Left renal pelvis (tissue), 4 donors: ENCODE data around the gene PANX1. TPM values are rescaled to one million over a fixed set of nuclear protein-coding genes. Genes with fewer than 3 reads are reported as not detected.
A peak's percentile ranks its signal among the peaks of the same experiment; 100 is the strongest.

ENCODE experiments used
- DNase-seq, 4 donors: peaks; one replicate each; pipeline ENCODE4 v3.0.0-alpha.2; 2013; ENCODE audit warnings: low read depth in 4 of 4, low spot score in 3 of 4
- polyA plus RNA-seq, 4 donors: library from polyadenylated mRNA; unstranded; fragments of 120-200 nt; gene quantifications; one replicate each; pipeline ENCODE4 v1.2.1, GENCODE V29; 2013; ENCODE audit not compliant: insufficient read length in 4 of 4

PANX1 gene
- polyA plus RNA-seq, 4 donors: 23.4 to 28.2 (median 25.1) TPM

DNA sequence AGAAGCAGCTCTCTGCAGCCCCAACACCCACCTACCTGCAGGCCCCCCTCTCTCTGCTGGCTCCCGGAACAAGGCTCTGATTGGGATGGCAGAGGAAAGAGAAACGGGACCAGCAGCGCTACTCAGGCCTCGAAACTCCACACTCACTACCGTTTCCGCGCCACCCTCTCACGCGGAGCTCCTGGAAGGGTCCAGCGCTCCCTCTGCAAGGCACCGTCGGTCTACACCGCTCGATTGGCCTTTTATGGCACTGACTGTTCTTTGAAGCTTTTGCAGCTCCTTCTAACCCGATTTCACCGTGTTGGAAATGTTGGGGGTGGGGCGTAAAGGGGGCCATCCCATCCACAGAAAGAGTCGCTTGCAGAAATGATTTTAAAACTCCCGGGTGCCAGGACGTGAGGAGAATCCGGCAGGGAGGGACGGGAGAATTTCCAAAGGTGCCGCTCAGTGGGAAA, 323 bp upstream of the PANX1 start:
- DNase-seq: peak in 3 of 4 donors; percentile 30 to 68 (median 59)

DNA sequence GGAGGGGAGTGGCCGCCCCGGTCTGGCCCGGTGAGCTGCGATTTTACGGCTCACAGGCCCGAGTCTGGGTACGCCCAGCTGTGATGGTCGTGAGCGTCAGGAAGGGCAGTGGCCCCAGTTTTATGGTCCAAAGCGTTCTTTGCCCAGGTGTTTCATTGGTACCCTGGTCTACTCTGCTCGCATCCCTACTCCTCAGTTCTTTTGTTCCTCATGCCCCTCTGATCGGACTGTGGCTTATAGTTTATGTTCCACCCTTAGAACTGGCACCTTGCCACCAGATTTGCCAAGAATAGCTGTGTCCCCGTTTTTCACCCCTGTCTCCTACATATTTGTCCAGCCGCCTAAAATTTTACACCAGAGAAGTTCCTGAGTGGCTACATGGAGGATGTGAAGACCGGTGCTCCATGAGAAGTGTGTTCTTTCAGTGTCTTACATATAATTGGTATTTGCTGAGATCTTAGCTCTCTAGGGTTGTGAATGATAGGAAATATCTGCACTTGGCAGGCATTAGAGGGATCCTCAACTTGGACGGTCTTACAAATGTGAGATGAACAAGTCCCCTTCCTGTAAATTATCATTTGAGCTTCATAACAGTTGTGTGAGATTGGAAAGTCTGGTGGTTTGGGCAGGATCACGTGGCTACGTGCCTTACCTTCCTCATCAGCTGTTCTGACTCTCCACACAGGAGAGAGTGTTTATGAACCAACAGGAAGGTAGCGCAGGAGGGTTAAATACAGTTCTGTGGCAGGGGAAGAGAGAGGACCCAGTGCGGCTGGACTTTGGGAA, 1.1 kb downstream of the PANX1 start:
- DNase-seq: peak in 1 of 4 donors; percentile 39

DNA sequence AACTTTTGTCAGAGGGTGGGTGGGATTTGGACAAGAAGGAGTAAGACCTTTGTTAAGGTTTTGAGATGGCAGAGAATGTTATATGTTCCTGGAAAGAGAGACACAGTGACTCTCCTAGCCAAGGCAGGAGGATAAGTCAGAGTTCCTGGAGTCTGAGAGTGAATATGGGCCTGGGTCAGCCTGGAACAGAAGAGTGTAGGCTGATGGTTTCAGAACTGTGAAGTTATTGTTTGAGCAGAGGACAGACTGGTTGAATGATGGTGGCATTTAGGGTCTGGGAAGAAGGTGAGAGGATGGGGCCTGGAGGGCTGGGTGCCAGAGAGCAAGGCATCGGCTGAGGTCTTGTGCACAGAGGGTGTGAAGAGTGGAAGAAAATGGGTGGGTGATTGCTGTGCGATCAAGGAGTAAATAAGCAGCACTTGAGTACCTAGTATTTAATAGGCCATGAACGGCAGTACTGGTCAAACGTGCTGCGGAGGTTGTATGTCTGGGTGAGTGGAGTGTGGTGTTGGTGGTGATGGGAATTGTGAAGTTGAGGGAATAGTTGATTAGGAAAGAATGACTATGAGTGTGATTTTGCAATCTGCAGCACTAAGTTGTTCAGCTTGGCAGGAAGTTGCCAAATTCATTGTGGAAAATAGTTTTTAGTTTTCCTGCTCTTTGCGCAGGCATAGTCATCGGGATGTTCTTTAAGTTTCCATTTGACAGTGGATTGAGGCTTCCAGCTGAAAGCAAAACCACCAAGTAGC, 1.8 kb downstream of the PANX1 start:
- no peak for DNase-seq

DNA sequence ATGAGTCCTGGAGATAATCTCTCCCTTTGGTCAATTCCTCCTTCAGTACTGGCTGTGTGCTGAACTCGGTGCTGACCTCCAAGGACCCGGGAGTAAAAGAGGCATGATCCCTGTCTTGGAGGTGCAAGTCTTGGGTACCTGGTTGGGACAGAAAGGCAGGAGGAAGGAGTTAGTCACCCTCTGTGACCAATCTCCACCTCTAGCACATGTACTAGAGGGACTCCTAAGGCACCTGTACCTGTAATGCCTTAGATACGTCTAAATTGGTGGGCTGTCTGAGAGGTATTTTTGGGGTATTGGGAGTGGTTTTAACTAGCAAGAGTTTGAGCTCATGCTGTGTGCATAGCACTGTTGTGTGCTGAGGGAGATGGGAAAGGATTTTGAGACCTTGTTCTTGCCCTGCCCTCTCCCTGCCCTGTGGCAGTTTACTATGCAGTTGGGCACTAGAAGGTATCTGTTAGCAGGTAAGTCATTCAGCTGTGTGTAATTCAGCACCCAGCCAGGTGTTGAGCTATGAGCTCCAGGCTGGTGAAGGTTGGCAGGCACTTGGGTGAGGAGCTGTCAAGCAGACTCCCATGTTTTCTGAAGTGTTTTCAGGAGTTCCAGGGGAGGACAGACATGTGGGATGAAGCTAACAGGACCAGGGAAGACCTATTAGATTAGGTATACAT, 2.5 kb downstream of the PANX1 start:
- no peak for DNase-seq

DNA sequence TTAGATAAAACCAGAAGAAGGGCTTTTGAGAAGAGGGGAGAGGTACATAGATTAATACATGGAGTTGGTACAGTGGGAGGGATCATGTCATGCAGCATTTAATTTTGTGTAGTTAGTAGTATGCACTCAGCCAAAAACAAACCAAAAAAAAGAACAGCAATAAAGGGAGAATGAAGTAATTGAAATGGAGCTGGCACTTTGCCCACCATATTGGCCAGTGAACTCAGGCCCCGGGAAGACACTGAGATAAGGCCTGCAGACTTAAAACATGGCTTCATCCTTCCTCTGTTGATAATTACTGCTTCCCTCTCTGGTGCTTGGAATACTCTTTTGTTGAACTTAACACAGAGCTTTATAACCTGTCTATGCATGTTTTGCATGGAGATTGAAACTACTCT, 3.1 kb downstream of the PANX1 start:
- DNase-seq: no peak

DNA sequence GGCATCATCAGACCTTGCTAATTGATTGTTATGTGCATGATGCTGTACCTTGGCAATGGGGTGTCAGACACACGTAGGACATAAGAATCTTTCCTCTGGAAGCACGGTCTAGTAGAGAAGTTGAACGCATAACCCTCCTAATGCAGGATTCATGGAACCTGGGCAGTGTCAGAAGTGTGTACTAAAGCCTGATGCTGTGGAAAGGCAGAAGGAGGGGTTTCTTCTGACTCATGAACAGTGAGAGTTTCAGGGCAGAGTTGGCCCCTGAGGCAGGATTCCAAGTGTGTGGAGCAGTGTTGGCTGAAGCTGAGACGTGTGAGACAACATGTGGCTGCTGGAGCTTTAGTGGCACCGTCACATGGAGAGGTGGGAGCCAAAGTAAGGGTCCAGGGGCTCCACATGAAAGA, 3.5 kb downstream of the PANX1 start:
- DNase-seq: no peak

DNA sequence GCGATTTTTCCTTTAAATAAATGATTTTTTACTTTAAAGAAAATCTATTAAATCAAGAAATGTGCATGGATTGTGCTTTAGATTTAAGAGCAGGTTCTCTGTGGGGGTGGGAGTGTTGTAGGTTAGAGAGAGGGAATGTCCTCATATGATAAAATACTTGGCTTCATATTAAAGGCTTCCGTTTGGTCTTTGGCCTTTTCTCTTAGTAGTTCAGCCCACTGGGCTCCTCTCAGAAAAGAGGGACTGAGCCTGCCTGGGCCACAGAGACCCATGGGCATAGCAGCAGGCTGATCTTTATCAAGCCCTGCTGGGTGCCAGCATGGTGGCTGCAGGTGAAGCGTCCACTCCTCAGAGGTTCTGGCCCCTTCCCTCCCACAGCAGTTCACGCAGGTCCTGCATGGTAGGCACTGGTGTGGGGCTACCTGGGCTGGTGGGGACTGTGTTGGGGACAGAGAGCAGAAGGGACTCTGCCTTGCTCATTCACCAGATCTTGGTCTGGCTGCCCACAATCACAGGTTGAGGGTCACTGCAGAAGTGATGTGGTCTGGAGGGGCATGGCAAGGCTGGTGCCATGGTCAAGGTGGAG, 4.3 kb downstream of the PANX1 start:
- no peak for DNase-seq

DNA sequence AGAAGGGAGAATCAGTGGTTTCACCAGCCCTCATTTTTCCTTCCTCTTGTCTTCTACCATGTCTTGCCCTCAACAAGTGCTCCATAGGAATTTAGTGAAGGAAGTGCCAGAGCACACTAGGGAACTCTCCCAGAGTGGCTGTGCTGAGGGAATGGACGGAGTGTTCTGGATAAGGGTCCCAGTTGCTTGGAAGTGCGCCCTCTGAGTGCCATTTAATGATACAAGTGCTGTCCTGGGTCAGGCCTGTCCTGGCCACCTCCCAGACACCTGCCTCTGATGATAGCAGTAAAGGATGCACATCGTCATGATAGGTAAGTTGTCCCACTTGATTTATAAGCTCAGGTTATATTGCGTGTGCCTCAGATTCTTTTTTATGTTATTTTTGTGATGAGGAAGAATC, 5.1 kb downstream of the PANX1 start:
- DNase-seq: no peak

DNA sequence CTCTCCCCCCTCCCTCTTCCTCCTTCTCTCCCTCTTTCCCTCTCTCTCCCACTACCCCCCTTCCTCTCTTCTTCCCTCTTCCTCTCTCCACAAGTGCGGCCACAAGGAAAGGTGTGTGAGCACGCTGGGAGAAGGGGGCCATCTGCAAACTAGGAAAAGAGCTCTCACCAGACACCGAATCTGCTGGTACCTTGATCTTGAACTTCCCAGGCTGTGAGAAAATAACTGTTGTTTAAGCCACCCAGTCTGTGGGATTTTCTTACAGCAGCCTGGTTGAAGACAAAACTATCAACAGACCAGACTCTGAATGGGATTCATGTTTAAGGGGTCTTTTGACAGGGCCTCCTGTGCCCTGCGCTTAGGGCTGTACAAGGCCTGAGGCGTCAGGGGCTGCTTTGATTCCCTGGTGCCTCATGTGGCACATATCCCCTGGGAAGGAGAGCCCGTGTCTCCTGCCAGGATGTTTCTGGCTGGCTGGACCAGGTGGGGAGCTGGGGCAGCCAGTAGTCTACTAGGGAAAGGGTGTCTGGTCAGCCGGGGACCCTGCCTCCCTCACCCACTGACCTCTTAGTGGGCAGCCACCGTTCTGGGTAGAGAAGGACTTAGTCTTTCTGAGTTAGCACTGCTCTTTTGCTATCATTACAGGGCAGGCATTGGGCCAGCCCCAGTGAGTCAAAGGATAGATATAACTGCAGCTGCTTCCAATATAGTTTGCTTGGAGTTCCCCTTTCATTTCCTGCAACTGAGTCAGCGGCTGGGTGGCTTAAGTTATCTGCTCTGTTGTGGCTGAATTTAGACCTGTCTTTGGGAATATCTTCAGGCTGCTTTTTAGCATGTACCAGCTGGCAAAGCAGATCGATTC, 6.2 kb downstream of the PANX1 start:
- DNase-seq: no peak

DNA sequence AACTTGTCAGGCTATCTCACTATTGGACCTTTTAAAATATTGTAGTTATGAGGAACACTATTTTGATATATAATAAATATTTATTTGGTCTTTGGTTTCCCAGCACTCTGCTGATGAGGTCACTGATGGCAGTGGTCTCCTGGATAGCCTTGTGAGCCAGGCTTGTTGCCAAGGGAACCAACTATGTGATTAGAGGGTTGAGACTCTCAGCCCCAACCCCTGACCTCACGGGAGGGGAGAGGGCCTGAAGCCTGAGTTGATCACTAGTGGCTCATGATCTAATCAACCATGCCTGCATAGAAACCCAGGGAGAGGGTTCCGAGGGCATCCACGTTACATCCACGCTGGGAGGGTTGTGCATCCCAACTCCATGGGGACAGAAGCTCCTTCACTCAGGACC, 10.8 kb downstream of the PANX1 start:
- DNase-seq: no peak

DNA sequence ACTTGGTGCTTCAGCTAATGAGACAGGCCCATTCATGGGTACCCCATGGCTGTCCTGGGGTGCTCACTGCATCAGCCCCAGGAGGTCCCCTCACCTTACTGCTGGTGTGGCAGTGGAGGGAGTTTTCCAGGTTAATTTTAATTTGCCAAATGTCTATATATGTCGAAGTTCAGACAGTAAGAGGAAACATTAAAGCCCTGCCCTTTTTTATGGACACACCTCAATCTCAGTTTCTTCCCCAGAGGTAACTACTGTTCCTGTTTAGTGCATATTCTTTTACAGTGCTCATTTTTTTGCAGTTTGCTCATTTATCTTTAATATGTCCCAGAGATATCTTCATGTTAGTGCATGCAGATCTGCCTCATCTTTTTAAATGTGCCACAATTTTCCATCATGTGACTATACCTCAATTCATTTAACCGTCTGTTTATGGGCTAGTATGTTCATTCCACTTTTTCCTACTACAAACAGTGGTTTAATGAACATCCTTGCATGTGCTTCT, 11.6 kb downstream of the PANX1 start:
- DNase-seq: no peak

DNA sequence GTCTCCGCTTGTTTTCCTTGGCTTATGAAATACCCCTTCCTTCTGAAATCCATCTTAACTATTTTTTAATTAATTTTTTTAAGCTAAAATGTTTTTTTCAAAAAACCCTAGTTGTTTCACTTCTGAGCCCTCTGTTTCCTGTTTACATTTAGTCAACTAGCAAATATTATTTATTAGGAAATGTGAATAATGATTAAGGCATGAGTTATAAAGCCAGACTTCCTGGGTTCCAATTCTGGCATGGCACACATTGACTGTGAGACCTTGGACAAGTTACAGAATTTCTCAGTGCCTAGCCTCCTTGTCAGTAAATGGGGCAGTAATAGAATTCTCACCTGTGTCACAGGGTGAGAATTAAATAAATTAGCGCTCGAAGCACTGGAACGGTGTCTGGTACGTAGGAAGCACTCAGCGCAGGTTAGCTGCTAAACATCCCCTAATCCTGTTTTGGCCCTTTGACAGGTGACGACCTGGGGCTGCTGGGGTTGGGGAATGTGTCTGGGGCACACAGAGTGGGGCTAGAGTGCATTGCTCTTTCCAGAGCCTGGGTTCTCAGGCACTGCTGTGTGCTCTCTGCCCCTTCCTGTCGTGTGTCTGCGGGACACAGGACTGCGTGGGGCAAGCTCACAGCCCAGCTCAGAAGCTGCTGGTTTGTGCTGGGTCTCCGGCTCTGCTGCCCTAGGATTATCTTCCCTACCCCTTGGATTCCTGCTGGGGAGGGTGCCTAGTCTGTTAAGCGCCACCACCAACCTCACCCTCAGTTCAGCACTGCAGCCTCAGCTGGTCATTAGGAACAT, 13.1 kb downstream of the PANX1 start:
- no peak for DNase-seq

DNA sequence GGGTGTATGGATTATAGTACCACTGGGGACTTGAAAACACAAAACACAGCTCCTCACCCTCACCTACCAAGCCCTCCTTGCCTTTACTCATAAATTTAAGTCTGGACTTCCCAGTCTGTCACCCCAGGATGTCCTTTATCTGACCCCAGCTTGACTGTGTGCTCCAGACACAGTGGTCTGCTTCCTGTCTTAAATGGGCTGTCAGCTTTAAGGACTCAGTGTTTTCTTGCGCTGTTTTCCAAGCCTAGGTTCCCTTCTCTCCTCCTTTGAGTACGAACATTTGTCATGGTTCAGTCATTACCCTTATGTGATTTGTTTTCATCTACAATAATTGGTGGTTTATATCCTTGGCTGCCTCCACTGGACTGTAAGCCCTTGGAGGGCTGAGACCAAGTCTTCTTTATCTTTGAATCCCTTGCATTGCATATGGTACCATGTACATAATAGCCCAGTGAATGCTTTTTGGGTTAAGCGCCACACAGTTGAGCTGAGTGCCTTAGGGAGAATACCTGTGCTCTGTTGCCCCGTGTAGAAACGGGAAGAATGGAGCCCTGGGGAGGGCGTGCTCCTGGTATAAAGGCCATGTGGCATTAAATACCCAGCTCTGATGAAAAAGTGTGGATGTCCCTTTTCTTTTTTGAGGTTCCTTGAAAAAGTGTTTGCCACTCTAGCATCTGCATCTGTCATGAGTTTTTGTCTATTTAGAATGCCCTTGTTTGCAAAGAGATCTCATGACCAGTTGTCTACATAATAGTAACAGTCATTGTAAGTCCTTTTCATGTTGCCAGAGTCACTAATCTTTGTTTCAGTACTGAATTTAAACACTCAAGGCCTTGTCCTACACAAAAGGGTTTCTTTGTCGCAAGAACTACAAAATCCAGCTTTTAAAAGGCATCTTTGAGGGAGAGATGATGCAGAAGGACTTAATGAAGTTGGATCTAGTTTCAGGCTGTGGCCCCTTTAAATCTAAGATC, 14.0 kb downstream of the PANX1 start:
- peak in 1 of 4 donors; percentile 35 for DNase-seq

DNA sequence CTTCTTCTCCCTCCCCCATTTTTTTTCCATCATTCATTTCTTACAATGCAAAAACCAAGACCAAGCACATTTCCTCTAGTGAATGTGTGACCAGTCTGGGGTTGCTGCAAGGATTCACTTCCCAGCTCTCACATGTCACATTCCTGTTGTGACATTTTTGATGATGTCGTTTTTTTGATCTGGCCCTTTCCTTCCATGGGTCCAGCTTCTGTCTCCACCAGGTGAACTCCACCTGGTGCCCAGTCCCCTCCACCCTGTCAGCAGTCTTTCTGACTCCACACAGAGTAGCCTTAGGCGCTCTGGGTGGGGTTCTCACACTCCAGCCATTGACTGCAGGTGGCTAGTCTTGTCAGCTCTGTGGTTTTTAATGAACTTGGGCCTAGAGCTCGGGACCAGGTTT, 15.6 kb downstream of the PANX1 start:
- no peak for DNase-seq

DNA sequence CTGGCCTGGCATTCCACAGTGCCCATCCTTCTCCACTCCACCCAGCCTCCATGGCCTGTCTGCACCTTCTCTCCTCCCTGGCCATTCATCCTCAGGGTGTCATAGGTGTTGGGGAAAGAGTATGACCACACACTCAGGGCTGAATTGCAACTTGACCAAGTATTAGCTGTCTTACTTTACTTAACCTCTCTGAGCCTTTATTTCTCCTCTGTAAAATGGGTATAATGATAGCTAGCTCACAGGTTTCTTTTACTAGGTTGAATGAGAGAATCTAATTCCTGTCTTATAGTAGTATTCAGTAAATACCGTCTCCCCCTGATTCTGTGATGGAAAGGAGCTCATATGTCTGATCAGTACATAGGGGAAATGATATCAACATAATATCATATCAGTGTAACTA, 16.0 kb downstream of the PANX1 start:
- DNase-seq: no peak

DNA sequence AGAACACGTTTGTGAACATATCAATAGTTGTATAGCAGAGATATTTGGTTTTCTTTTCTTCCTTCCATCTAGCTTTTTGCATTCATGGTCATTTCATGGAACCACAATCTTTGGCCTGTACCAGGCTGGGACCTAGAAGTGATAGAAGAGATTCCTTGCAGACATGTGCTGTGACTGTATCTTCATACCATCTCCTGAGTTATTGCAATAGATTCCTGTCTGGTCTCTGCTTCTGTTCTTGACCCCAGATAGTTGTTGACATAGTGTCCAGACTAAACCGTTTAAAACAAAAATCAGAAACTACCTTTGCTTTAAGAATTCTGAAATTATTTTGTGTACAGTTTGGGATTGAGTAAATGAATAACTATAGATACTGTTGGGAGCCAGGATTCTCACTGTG, 16.8 kb downstream of the PANX1 start:
- DNase-seq: no peak

DNA sequence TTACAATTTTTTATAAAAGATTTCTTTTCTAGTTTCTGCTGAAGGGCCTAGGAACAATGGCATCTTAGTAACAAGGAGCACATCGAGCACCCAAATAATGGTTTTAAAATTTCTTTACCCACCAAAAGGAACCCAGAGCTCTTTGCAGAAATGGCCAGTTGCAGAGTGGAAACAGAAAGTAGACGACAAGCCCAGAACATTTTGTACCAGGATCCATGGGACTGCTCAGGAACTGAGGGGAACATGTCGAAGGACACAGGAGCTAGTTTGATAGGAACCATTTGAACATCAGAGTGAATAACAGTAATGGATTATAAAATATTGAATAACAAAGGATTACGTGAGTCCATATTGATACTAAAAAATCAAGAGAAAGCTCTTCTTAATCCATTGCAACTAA, 17.3 kb downstream of the PANX1 start:
- DNase-seq: no peak

DNA sequence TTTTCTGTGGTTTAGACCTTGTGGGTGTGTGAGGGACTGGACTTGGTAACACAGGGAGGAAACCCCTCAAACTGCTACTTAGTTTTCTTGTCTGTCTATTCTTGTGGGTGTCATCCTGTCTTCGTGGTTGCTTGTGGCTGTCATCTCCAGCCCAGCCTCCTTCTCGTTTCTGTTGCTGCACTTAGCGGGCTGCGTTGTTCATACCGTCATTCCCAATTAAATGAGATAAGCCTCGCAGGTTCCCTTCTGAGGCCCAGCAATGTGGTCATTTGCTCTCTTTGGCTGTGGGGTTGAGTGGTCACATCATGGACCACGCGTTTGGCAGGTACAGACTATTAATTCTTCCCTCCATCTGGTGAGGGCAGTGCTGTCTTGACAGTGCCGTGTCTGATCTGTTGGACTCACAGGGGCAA, 18.8 kb downstream of the PANX1 start:
- no peak for DNase-seq
